ENCODE results near the gene AP5S1. TPM values are rescaled to one million over a fixed set of nuclear protein-coding genes. Genes with fewer than 3 reads are reported as not detected.
"Not testable (repeated sequence)": the region's sequence is repeated elsewhere in the genome, so short reads cannot be mapped to it uniquely, and the experiment has no call there.

Gene AP5S1
- total RNA-seq, 4 donors from 2014 or later, result 9.4 to 20.7 (median 14.9) TPM

GRCh38 chr20:3842348-3842930 is 22.1 kb downstream of the AP5S1 start:
- Histone ChIP-seq H3K27ac (peak overlapping the region in 1 of 4 donors; percentile 16), H3K4me1 (peaks cover 0 to 13% (median 0%) of the 10 kb centered on the region in 4 donors), H3K9me3 (no peaks in the 10 kb centered on the region), H3K4me3 (no peak overlapping the region), H3K27me3 (no peaks in the 10 kb centered on the region), H3K36me3 (no peaks in the 10 kb centered on the region)
- 86 to 88% methylated on average over 7 of the region's 7 CpGs for WGBS, 2 donors
- no peak for DNase-seq (ENCODE audit: low spot score in 2 of 2)
- TF ChIP-seq CTCF (IDR thresholded peaks at IDR 0.05), result no peak
- no peak for TF ChIP-seq POLR2A (IDR thresholded peaks at IDR 0.05)
- no peak for TF ChIP-seq EP300 (IDR thresholded peaks at IDR 0.05)

GRCh38 chr20:3843490-3843889 is 23.1 kb downstream of the AP5S1 start:
- H3K4me3 ChIP-seq, result no peak overlapping the region
- TF ChIP-seq POLR2A (IDR thresholded peaks at IDR 0.05) (no peak), EP300 (IDR thresholded peaks at IDR 0.05) (no peak), CTCF (IDR thresholded peaks at IDR 0.05) (no peak)
- H3K36me3 ChIP-seq, result no peaks in the 10 kb centered on the region
- whole genome bisulfite sequencing, 2 donors, result 27 to 37% methylated on average over 5 of the region's 5 CpGs
- DNase-seq (ENCODE audit: low spot score in 2 of 2), result no peak
- no peaks in the 10 kb centered on the region for H3K27me3 ChIP-seq
- no peaks in the 10 kb centered on the region for H3K9me3 ChIP-seq
- no peak overlapping the region for H3K27ac ChIP-seq
- peaks cover 0 to 22% (median 7%) of the 10 kb centered on the region in 4 donors for H3K4me1 ChIP-seq

GRCh38 chr20:3843990-3844619 is 23.8 kb downstream of the AP5S1 start:
- H3K4me1 ChIP-seq, result peaks cover 0 to 28% (median 10%) of the 10 kb centered on the region in 4 donors
- not testable (repeated sequence) for DNase-seq (ENCODE audit: low spot score in 2 of 2); H3K27ac ChIP-seq; H3K36me3 ChIP-seq; H3K27me3 ChIP-seq; H3K9me3 ChIP-seq; H3K4me3 ChIP-seq
- WGBS, 2 donors, result 91 to 92% methylated on average over 9 of the region's 9 CpGs

- TF ChIP-seq EP300 (IDR thresholded peaks at IDR 0.05) (no peak), POLR2A (IDR thresholded peaks at IDR 0.05) (no peak), CTCF (IDR thresholded peaks at IDR 0.05) (no peak)
- peak overlapping the region; percentile 81 to 98 (median 91) for H3K27ac ChIP-seq
- no peaks in the 10 kb centered on the region for H3K27me3 ChIP-seq
- DNase-seq (ENCODE audit: low spot score in 2 of 2), result no peak
- peaks cover 0 to 4% (median 0%) of the 10 kb centered on the region in 3 donors for H3K36me3 ChIP-seq
- H3K9me3 ChIP-seq, result no peaks in the 10 kb centered on the region
- 1 to 3% methylated on average over 12 to 21 of the region's 22 CpGs for WGBS, 2 donors
- peaks cover 0 to 28% (median 10%) of the 10 kb centered on the region in 4 donors for H3K4me1 ChIP-seq
- H3K4me3 ChIP-seq, result peak overlapping the region; percentile 73 to 94 (median 86)
These were observed 26.0 kb downstream of the AP5S1 start for GRCh38 chr20:3846378-3846739.

GRCh38 chr20:3846740-3847428 is 26.5 kb downstream of the AP5S1 start, which contains the start of gene MAVS:
MAVS (plus strand) TSS chr20:3846834; CDS start chr20:3854625, 7,791 bp downstream.
- peak; percentile 80 to 81 for DNase-seq (ENCODE audit: low spot score in 2 of 2)
- H3K36me3 ChIP-seq, result peaks cover 0 to 4% (median 0%) of the 10 kb centered on the region in 3 donors
- peak within 1 kb of the TSS; percentile 73 to 94 (median 86) for H3K4me3 ChIP-seq
- TF ChIP-seq POLR2A (IDR thresholded peaks at IDR 0.05) (peak in 1 of 2 donors; percentile 86), EP300 (IDR thresholded peaks at IDR 0.05) (peak in 1 of 2 donors; percentile 90), CTCF (IDR thresholded peaks at IDR 0.05) (peak in 1 of 5 experiments; percentile 36)
- peaks cover 0 to 28% (median 10%) of the 10 kb centered on the region in 4 donors for H3K4me1 ChIP-seq
- H3K27ac ChIP-seq, result peak within 1 kb of the TSS; percentile 81 to 98 (median 91)
- no peaks in the 10 kb centered on the region for H3K9me3 ChIP-seq
- H3K27me3 ChIP-seq, result no peaks in the 10 kb centered on the region
- WGBS, 2 donors, result 0% methylated on average over 14 to 45 of the region's 72 CpGs
